HG02884 (cell line): ENCODE data around the gene APP.

Experiments used
- ATAC-seq: cut with Tn5 transposase; IDR thresholded peaks from one replicate; pipeline ENCODE4 v1.9.1; 2021; ENCODE audit warnings: mild to moderate bottlenecking, moderate library complexity; ENCODE audit not compliant: unreplicated experiment

APP gene

GRCh38 chr21:26070121-26070520 is 100.4 kb downstream of the APP start:
- ATAC-seq, result no peak

- ATAC-seq, result no peak
These were observed 101.8 kb downstream of the APP start for GRCh38 chr21:26068776-26069175.

- peak; percentile 54 for ATAC-seq
These were observed 102.6 kb downstream of the APP start for GRCh38 chr21:26067836-26068594.

GRCh38 chr21:26064506-26064905 is 106.1 kb downstream of the APP start:
- ATAC-seq, result no peak

GRCh38 chr21:26061437-26061836 is 109.1 kb downstream of the APP start:
- ATAC-seq, result no peak

- ATAC-seq, result no peak
These were observed 110.0 kb downstream of the APP start for GRCh38 chr21:26060335-26061115.

- no peak for ATAC-seq
These were observed 112.9 kb downstream of the APP start for GRCh38 chr21:26057477-26058170.

- ATAC-seq, result no peak
These were observed 114.7 kb downstream of the APP start for GRCh38 chr21:26055841-26056264.

GRCh38 chr21:26055010-26055409 is 115.6 kb downstream of the APP start:
- ATAC-seq, result no peak

GRCh38 chr21:26052057-26052456 is 118.5 kb downstream of the APP start:
- ATAC-seq, result no peak

GRCh38 chr21:26050857-26051256 is 119.7 kb downstream of the APP start:
- no peak for ATAC-seq

- no peak for ATAC-seq
These were observed 120.8 kb downstream of the APP start for GRCh38 chr21:26049803-26050202.

GRCh38 chr21:26047279-26047967 is 123.1 kb downstream of the APP start:
- no peak for ATAC-seq

GRCh38 chr21:26043891-26044290 is 126.7 kb downstream of the APP start:
- no peak for ATAC-seq

- no peak for ATAC-seq
These were observed 128.2 kb downstream of the APP start for GRCh38 chr21:26042181-26042876.

- no peak for ATAC-seq
These were observed 129.0 kb downstream of the APP start for GRCh38 chr21:26041431-26042180.

GRCh38 chr21:26036916-26037315 is 133.7 kb downstream of the APP start:
- no peak for ATAC-seq

GRCh38 chr21:26032263-26032662 is 138.3 kb downstream of the APP start:
- ATAC-seq, result no peak

GRCh38 chr21:26028183-26028582 is 142.4 kb downstream of the APP start:
- ATAC-seq, result no peak

GRCh38 chr21:26027696-26028095 is 142.9 kb downstream of the APP start:
- ATAC-seq, result no peak
